Measurements from ENCODE around the gene CIBAR2. TPM values are rescaled to one million over a fixed set of nuclear protein-coding genes. Genes with fewer than 3 reads are reported as not detected.

Gene CIBAR2
- total and polyA plus RNA-seq, 9 of the 15 experiments (the other 6 are each of a cell fraction or from before 2014, with no cell fraction given), result not detected

DNA sequence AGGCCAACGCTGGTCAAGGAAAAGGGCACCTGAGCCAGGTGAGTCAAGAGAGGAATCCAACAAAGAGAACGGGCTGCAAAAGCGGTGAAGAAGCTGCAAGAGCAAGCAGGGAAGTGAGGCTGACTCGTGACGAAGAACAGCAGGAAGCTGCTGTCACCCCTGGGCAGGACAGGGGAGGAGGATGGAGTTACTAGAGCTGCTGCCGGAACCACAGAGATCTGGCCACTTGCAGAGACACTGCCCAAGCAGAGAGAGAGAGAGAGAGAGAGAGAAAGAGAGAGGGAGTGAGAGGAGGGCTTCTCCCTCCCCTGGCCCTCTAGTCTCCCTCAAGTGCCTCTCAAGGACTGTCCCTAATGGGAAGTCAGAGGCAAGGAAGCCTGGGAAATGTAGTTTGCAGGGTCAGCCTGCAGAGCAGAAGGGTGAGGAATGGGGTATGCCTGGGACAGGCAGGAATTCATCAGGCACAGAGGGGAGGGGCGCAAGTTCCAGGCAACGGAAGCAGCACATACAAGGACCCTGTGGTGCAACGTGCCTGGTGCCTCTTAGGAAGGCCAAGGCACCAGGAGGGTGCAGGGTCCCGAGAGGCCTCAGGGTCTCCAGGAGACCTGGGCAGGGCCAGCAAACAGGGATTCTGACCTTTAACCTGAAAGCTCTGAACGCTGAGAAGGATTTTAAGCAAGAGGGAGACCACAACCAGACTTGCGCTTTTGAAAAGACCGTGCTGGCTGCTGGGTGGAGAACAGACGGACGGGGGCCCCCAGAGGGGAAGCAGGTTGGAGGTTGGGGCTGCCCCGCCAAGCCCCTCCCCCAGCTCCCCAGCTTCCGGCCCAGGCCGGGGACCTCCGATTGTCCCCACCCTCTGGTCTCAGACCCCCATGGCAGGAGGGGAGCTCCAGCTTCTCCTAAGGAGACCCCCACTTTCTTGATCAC, 45.8 kb upstream of the CIBAR2 start:
- POLR2A ChIA-PET, result interaction anchor here (0.6 to 1.6 kb wide), 2 partner anchors 9 to 198 kb away, joined by 3 to 6 read pairs; no protein-coding TSS in a partner anchor
- intact Hi-C loops (cut with micrococcal nuclease) (no loop called here), in situ Hi-C loops (cut with MboI) (no loop called here)
- FAIRE-seq, result no peak
- no peaks in the 10 kb centered on the region for H3K36me3 ChIP-seq (ENCODE audit: control insufficient read depth, insufficient read depth, low read length)
- H3K4me3 ChIP-seq, result no peak overlapping the region
- H2AFZ ChIP-seq (ENCODE audit: low read depth, low read length), result peak overlapping the region; percentile 73
- no peaks in the 10 kb centered on the region for H3K9me3 ChIP-seq (replicated peaks; ENCODE audit: control insufficient read depth, insufficient read depth, low read depth, low read length)
- no peak for DNase-seq (ENCODE audit: extremely low read depth in 1 of 4, low spot score in 3 of 4)
- H3K9ac ChIP-seq (ENCODE audit: insufficient read depth in 1 of 2, low read depth in 2 of 2, low read length in 2 of 2), result peak overlapping the region in 1 of 2 experiments; percentile 59; a peak in 2 of 4 replicates
- peak overlapping the region; percentile 49; the same call in 1 of the 2 replicates for H3K4me2 ChIP-seq (ENCODE audit: insufficient read depth, low read length)
- H3K79me2 ChIP-seq (ENCODE audit: control insufficient read depth, insufficient read depth, low read length), result no peaks in the 10 kb centered on the region
- H4K20me1 ChIP-seq (replicated peaks; ENCODE audit: control insufficient read depth, insufficient read depth, low read length), result no peaks in the 10 kb centered on the region
- WGBS (ENCODE audit: insufficient coverage, low coverage, missing lambda C conversion rate), result 31% methylated on average over 17 of the region's 19 CpGs
- H3K9me1 ChIP-seq (ENCODE audit: control insufficient read depth, insufficient read depth, low read length), result no peaks in the 10 kb centered on the region
- H3K27me3 ChIP-seq (ENCODE audit: control insufficient read depth in 2 of 2, insufficient read depth in 2 of 2, low read length in 2 of 2), result peaks cover 4 to 24% of the 10 kb centered on the region in 2 experiments; a peak in 4 of 5 replicates
- CTCF ChIA-PET (ENCODE audit: low intra/inter-chr PET ratio), result no interaction called here
- ATAC-seq, result peak; percentile 75
- peaks cover 4 to 31% of the 10 kb centered on the region in 2 experiments; a peak in 3 of 5 replicates for H3K4me1 ChIP-seq (replicated peaks in 1 of 2; ENCODE audit: control insufficient read depth in 2 of 2, insufficient read depth in 2 of 2, low read length in 2 of 2)
- H3K27ac ChIP-seq (ENCODE audit: extremely low read depth, low read depth, low read length), result no peak overlapping the region
- no TSS peak for BruUV-seq (replicated peaks)
- TF ChIP-seq ZFP36 (IDR thresholded peaks at IDR 0.05; ENCODE audit: low read depth, low read length, partially characterized antibody) (no peak), GABPA (tag; conservative IDR thresholded peaks at IDR 0.05; ENCODE audit: low read depth) (peak; percentile 77), ELF4 (CRISPR knock-in tag; IDR thresholded peaks at IDR 0.05) (0 out of 2 replicates have a peak, but pooled peaks have one; percentile 23), GABPB2 (CRISPR knock-in tag; conservative IDR thresholded peaks at IDR 0.05) (no peak), IFI16 (CRISPR knock-in tag; IDR thresholded peaks at IDR 0.05) (no peak), SMAD2 (IDR thresholded peaks at IDR 0.05; ENCODE audit: low read depth, low read length) (no peak), NR2C2 (CRISPR knock-in tag; IDR thresholded peaks at IDR 0.05) (no peak), NR2C2 (tag; IDR thresholded peaks at IDR 0.05) (peak; percentile 62), FOXK1 (CRISPR knock-in tag; IDR thresholded peaks at IDR 0.05; ENCODE audit: borderline replicate concordance) (no peak), ZNF75A (CRISPR knock-in tag; IDR thresholded peaks at IDR 0.05) (no peak), ZBTB11 (CRISPR knock-in tag; IDR thresholded peaks at IDR 0.05) (0 out of 6 replicates have a peak, but pooled peaks of 1 of the 3 experiments have one; percentile 29), ZNF668 (CRISPR knock-in tag; IDR thresholded peaks at IDR 0.05) (no peak)
- TF ChIP-seq, protein P1, sequence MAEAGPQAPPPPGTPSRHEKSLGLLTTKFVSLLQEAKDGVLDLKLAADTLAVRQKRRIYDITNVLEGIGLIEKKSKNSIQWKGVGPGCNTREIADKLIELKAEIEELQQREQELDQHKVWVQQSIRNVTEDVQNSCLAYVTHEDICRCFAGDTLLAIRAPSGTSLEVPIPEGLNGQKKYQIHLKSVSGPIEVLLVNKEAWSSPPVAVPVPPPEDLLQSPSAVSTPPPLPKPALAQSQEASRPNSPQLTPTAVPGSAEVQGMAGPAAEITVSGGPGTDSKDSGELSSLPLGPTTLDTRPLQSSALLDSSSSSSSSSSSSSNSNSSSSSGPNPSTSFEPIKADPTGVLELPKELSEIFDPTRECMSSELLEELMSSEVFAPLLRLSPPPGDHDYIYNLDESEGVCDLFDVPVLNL (CRISPR knock-in tag; IDR thresholded peaks at IDR 0.05; ENCODE audit: low read depth), result no peak
- TF ChIP-seq, protein P2, sequence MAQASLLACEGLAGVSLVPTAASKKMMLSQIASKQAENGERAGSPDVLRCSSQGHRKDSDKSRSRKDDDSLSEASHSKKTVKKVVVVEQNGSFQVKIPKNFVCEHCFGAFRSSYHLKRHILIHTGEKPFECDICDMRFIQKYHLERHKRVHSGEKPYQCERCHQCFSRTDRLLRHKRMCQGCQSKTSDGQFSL (CRISPR knock-in tag; IDR thresholded peaks at IDR 0.05), result no peak
- TF ChIP-seq, protein P2 (tag; IDR thresholded peaks at IDR 0.05), result no peak

All from K562 (cell line).